Activated CD8-positive, alpha-beta T cell treated with anti-CD3 and anti-CD28 coated beads, Interleukin-2, amount 10 ng/mL, durations not matched to agents 7 days and 5 days (primary cell): ENCODE results near the gene STK17A. TPM values are rescaled to one million over a fixed set of nuclear protein-coding genes. Genes with fewer than 3 reads are reported as not detected.

Experiments used
- ATAC-seq: fragments of 150-1000 bp; cut with Tn5 transposase; one replicate; pipeline ENCODE4 v1.10.0; 2021; ENCODE audit warnings: moderate library complexity
- CTCF ChIA-PET: fragments of 350-600 bp; sonication (Branson Sonifier 250); formaldehyde crosslinking; loops from one replicate; lab custom pipeline; 2021; ENCODE audit warnings: antibody characterized with exemption; lab: Charles Lee
- POLR2A ChIA-PET: fragments of 350-600 bp; sonication (Branson Sonifier 250); formaldehyde crosslinking; loops from one replicate; lab custom pipeline; 2021; ENCODE audit warnings: antibody characterized with exemption; lab: Charles Lee
- DNase-seq: peaks from one replicate; pipeline ENCODE4 v3.0.0-alpha.2; 2020
- H3K27ac Mint-ChIP-seq: one replicate; pipeline ENCODE4 v1.8.0; 2021; ENCODE audit warnings: mild to moderate bottlenecking, mixed read lengths
- H3K27me3 Mint-ChIP-seq: one replicate; pipeline ENCODE4 v1.8.0; 2021; ENCODE audit warnings: low read depth, mixed read lengths
- H3K36me3 Mint-ChIP-seq: one replicate; pipeline ENCODE4 v1.8.0; 2021; ENCODE audit warnings: low read depth, mixed read lengths
- H3K4me1 Mint-ChIP-seq: one replicate; pipeline ENCODE4 v1.8.0; 2021; ENCODE audit warnings: low read depth, mixed read lengths
- H3K4me3 Mint-ChIP-seq: one replicate; pipeline ENCODE4 v1.8.0; 2021; ENCODE audit warnings: mild to moderate bottlenecking, mixed read lengths
- H3K9me3 Mint-ChIP-seq: one replicate; pipeline ENCODE4 v1.8.0; 2022; ENCODE audit warnings: mixed read lengths; ENCODE audit not compliant: insufficient read depth
- total RNA-seq, 2 experiments: library from RNA; stranded (reverse); gene quantifications; one replicate each; pipeline ENCODE4 v1.2.3, GENCODE V29; 2021

The STK17A gene
- total RNA-seq, 2 experiments from 2014 or later, result 67.9 to 69.0 TPM

- no peak overlapping the region for H3K4me3 Mint-ChIP-seq
- no peak overlapping the region for H3K27ac Mint-ChIP-seq
- DNase-seq, result no peak
- no peaks in the 10 kb centered on the region for H3K9me3 Mint-ChIP-seq
- H3K36me3 Mint-ChIP-seq, result no peaks in the 10 kb centered on the region
- peaks cover 14% of the 10 kb centered on the region for H3K27me3 Mint-ChIP-seq
- POLR2A ChIA-PET, result interaction anchor here (1.0 kb wide), 1 partner anchor 176 kb away, joined by 4 read pairs; no protein-coding TSS in a partner anchor
- H3K4me1 Mint-ChIP-seq, result peaks cover 29% of the 10 kb centered on the region
- CTCF ChIA-PET, result interaction anchor here (1.3 kb wide), 1 partner anchor 12 kb away, joined by 3 read pairs; no protein-coding TSS in a partner anchor
- no peak for ATAC-seq
These were observed 30.8 kb upstream of the STK17A start for GRCh38 chr7:43552122-43552521.

GRCh38 chr7:43553999-43554398, 28.9 kb upstream of the STK17A start:
- DNase-seq (no peak), ATAC-seq (peak; percentile 81)
- Mint-ChIP-seq H3K9me3 (no peaks in the 10 kb centered on the region), H3K27ac (peak overlapping the region; percentile 55), H3K4me3 (no peak overlapping the region), H3K4me1 (peaks cover 31% of the 10 kb centered on the region), H3K36me3 (no peaks in the 10 kb centered on the region), H3K27me3 (peaks cover 15% of the 10 kb centered on the region)
- POLR2A ChIA-PET, result no interaction called here
- CTCF ChIA-PET, result interaction anchor here (0.5 to 1.3 kb wide), 3 partner anchors 28 to 114 kb away, joined by 3 read pairs; no protein-coding TSS in a partner anchor

DNA sequence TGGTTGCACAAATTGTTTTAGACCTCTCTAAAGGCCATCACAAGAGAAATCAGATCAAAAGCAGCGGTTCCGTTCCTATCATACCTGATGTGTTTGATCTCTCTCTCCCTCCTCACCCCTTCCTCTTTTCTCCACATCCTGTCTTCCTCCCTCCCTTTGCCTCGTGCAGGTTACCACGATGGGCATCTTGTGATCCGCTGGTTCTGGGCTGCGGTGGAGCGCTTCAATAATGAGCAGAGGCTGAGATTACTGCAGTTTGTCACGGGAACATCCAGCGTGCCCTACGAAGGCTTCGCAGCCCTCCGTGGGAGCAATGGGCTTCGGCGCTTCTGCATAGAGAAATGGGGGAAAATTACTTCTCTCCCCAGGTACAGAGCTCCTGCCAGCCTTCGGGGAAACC, 28.5 kb upstream of the STK17A start:
- Mint-ChIP-seq H3K27ac (peak overlapping the region; percentile 55), H3K4me3 (no peak overlapping the region), H3K36me3 (no peaks in the 10 kb centered on the region), H3K4me1 (peaks cover 31% of the 10 kb centered on the region), H3K9me3 (no peaks in the 10 kb centered on the region), H3K27me3 (peaks cover 15% of the 10 kb centered on the region)
- POLR2A ChIA-PET, result no interaction called here
- CTCF ChIA-PET, result interaction anchor here (1.2 to 1.3 kb wide), 2 partner anchors 28 to 115 kb away, joined by 3 read pairs; no protein-coding TSS in a partner anchor
- ATAC-seq (peak; percentile 49), DNase-seq (peak; percentile 49)

- CTCF ChIA-PET, result interaction anchor here (1.2 kb wide), 1 partner anchor 25 kb away, joined by 6 read pairs; the partner anchor contains the start of gene STK17A
- POLR2A ChIA-PET, result no interaction called here
- DNase-seq (no peak), ATAC-seq (no peak)
- Mint-ChIP-seq H3K9me3 (no peaks in the 10 kb centered on the region), H3K27me3 (peaks cover 27% of the 10 kb centered on the region), H3K27ac (no peak overlapping the region), H3K4me3 (no peak overlapping the region), H3K36me3 (no peaks in the 10 kb centered on the region), H3K4me1 (peaks cover 28% of the 10 kb centered on the region)
These were observed 24.9 kb upstream of the STK17A start for GRCh38 chr7:43557831-43558495.

- no peak for ATAC-seq
- Mint-ChIP-seq H3K9me3 (no peaks in the 10 kb centered on the region), H3K27me3 (peaks cover 27% of the 10 kb centered on the region), H3K27ac (no peak overlapping the region), H3K4me1 (peaks cover 14% of the 10 kb centered on the region), H3K36me3 (no peaks in the 10 kb centered on the region), H3K4me3 (no peak overlapping the region)
- ChIA-PET POLR2A (no interaction called here), CTCF (interaction anchor here (1.2 kb wide), 1 partner anchor 23 kb away, joined by 6 read pairs; the partner anchor contains the start of gene STK17A)
- no peak for DNase-seq
These were observed 23.6 kb upstream of the STK17A start for GRCh38 chr7:43559171-43559945.

DNA sequence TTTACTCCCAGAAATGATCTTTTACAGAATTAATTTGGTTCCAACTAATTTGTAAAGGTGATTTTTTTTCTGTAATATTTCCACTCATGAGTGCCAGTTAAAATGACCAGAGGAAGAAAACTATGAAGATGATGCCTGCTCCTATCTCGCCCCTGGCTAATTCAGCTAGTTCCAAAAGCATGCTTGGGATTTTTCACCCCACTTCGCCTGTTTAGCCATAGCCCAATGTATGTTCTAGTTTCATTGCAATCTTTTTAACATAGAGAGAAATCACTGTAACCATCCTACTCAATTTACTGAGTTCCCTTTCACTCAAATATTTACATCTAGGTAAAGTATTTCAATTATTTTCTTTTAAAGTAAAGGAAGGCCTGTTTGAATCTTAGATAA, 23.0 kb upstream of the STK17A start:
- H3K27me3 Mint-ChIP-seq, result peaks cover 29% of the 10 kb centered on the region
- CTCF ChIA-PET, result no interaction called here

GRCh38 chr7:43560742-43561330, 22.1 kb upstream of the STK17A start:
- DNase-seq (no peak), ATAC-seq (no peak)
- H3K27ac Mint-ChIP-seq, result no peak overlapping the region
- H3K36me3 Mint-ChIP-seq, result no peaks in the 10 kb centered on the region
- no peak overlapping the region for H3K4me3 Mint-ChIP-seq
- H3K9me3 Mint-ChIP-seq, result no peaks in the 10 kb centered on the region
- H3K27me3 Mint-ChIP-seq, result peaks cover 27% of the 10 kb centered on the region
- H3K4me1 Mint-ChIP-seq, result peaks cover 6% of the 10 kb centered on the region
- CTCF ChIA-PET, result interaction anchor here (0.6 kb wide), 1 partner anchor 21 kb away, joined by 3 read pairs; no protein-coding TSS in a partner anchor
- POLR2A ChIA-PET, result no interaction called here

More for the DNA sequence above, 23.0 kb upstream of the STK17A start:
- H3K36me3 Mint-ChIP-seq, result no peaks in the 10 kb centered on the region
- ATAC-seq, result no peak
- POLR2A ChIA-PET, result no interaction called here
- peaks cover 8% of the 10 kb centered on the region for H3K4me1 Mint-ChIP-seq
- H3K9me3 Mint-ChIP-seq, result no peaks in the 10 kb centered on the region
- H3K27ac Mint-ChIP-seq, result no peak overlapping the region
- no peak for DNase-seq
- no peak overlapping the region for H3K4me3 Mint-ChIP-seq

GRCh38 chr7:43562383-43562782, 20.5 kb upstream of the STK17A start:
- Mint-ChIP-seq H3K9me3 (no peaks in the 10 kb centered on the region), H3K36me3 (no peaks in the 10 kb centered on the region), H3K27me3 (peaks cover 23% of the 10 kb centered on the region), H3K4me1 (no peaks in the 10 kb centered on the region), H3K27ac (no peak overlapping the region), H3K4me3 (no peak overlapping the region)
- ATAC-seq (no peak), DNase-seq (no peak)
- ChIA-PET POLR2A (no interaction called here), CTCF (interaction anchor here (1.0 to 1.5 kb wide), 2 partner anchors 20 to 271 kb away, joined by 3 to 8 read pairs; partner anchors contain the start of gene STK17A)

- CTCF ChIA-PET, result interaction anchor here (0.6 to 1.1 kb wide), 3 partner anchors 16 to 273 kb away, joined by 3 to 4 read pairs (median 4); no protein-coding TSS in a partner anchor
These were observed 17.1 kb upstream of the STK17A start for GRCh38 chr7:43565786-43566185.

DNA sequence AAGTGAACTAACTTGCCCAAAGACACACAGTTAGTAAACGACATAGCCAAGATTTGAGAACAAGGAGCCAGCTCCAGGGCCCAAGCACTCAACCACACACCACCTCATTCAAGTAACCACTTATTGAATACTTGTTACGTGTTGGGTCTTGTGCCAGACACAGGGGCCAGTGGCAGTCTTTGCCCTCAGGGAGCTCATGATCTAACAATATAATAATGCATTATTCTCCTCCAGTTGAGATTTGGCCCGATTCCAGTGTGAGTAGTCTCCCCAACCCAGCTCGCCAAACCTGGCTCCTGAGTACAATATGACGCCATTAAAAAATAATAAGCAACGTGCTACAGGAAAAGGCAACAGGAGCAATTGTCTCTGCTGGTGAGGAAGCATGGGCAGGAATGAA, 14.4 kb upstream of the STK17A start:
- POLR2A ChIA-PET, result interaction anchor here (0.8 to 0.9 kb wide), 2 partner anchors 14 to 16 kb away, joined by 3 to 4 read pairs; partner anchors contain the start of gene STK17A
- peaks cover 25% of the 10 kb centered on the region for H3K4me1 Mint-ChIP-seq
- CTCF ChIA-PET, result interaction anchor here (0.8 to 8.2 kb wide), 3 partner anchors 10 to 132 kb away, joined by 3 to 108 read pairs (median 3); partner anchors contain the start of gene STK17A
- H3K36me3 Mint-ChIP-seq, result no peaks in the 10 kb centered on the region
- peaks cover 5% of the 10 kb centered on the region for H3K27me3 Mint-ChIP-seq
- no peak overlapping the region for H3K4me3 Mint-ChIP-seq
- ATAC-seq (no peak), DNase-seq (no peak)
- H3K9me3 Mint-ChIP-seq, result no peaks in the 10 kb centered on the region
- H3K27ac Mint-ChIP-seq, result no peak overlapping the region

More at GRCh38 chr7:43565786-43566185, 17.1 kb upstream of the STK17A start:
- no peak for DNase-seq
- H3K4me3 Mint-ChIP-seq, result no peak overlapping the region
- peaks cover 20% of the 10 kb centered on the region for H3K27me3 Mint-ChIP-seq
- POLR2A ChIA-PET, result no interaction called here
- peaks cover 9% of the 10 kb centered on the region for H3K4me1 Mint-ChIP-seq
- no peak overlapping the region for H3K27ac Mint-ChIP-seq
- no peak for ATAC-seq
- no peaks in the 10 kb centered on the region for H3K36me3 Mint-ChIP-seq
- no peaks in the 10 kb centered on the region for H3K9me3 Mint-ChIP-seq

- H3K27me3 Mint-ChIP-seq, result peaks cover 3% of the 10 kb centered on the region
- CTCF ChIA-PET, result interaction anchor here (8.2 kb wide), 1 partner anchor 14 kb away, joined by 108 read pairs; the partner anchor contains the start of gene STK17A
- DNase-seq (no peak), ATAC-seq (no peak)
- H3K4me3 Mint-ChIP-seq, result no peak overlapping the region
- no peaks in the 10 kb centered on the region for H3K9me3 Mint-ChIP-seq
- POLR2A ChIA-PET, result no interaction called here
- no peak overlapping the region for H3K27ac Mint-ChIP-seq
- no peaks in the 10 kb centered on the region for H3K36me3 Mint-ChIP-seq
- H3K4me1 Mint-ChIP-seq, result peaks cover 25% of the 10 kb centered on the region
These were observed 13.5 kb upstream of the STK17A start for GRCh38 chr7:43569424-43569823.
